BE2C (cell line): ENCODE data around the gene BMPR1A.

Experiments
- DNase-seq: peaks from one replicate; pipeline ENCODE4 v3.0.0-alpha.2; 2020
- H3K27me3 ChIP-seq: fragments of 250-450 bp; sonication (Bioruptor Pico); 2 replicates; pipeline ENCODE4 v1.5.1; 2020; ENCODE audit warnings: mild to moderate bottlenecking
- H3K36me3 ChIP-seq: fragments of 250-450 bp; sonication (Bioruptor Pico); 2 replicates; pipeline ENCODE4 v1.5.1; 2020; ENCODE audit warnings: mild to moderate bottlenecking
- H3K4me1 ChIP-seq: fragments of 250-450 bp; sonication (Bioruptor Pico); 2 replicates; pipeline ENCODE4 v1.5.1; 2020
- H3K4me3 ChIP-seq: 2 replicates; pipeline ENCODE4 v1.5.1; 2011; ENCODE audit warnings: low read depth, low read length
- H3K9me3 ChIP-seq: fragments of 250-450 bp; sonication (Bioruptor Pico); 2 replicates; pipeline ENCODE4 v1.5.1; 2020
- TF ChIP-seq, protein P1 (sequence below): IDR thresholded peaks from 2 replicates; pipeline ENCODE4 v1.5.1; 2012; ENCODE audit warnings: mild to moderate bottlenecking, low read depth, low read length

BMPR1A gene

DNA sequence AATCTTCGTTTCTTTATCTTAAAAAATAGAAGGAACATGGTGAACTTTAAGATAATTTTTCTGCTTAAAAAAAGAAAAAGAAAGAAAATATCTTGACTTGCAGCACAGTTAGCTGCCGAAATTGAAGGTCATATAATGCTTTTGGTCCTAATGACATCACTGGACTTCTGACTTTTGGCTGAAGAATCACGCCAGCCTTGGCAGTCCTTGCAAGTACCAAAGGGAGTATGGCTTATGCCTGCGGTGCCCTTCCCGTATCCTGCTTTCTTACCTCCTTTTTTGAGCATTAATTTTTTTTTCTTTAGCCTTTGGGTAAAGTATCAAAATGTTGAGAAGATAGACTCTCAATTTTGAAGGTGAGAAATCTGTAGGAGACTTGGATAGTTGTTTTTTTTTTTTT lies 7.0 kb downstream of the BMPR1A start:
- no peak overlapping the region for H3K4me3 ChIP-seq
- H3K4me1 ChIP-seq, result no peaks in the 10 kb centered on the region
- DNase-seq, result no peak
- TF ChIP-seq, protein P1, sequence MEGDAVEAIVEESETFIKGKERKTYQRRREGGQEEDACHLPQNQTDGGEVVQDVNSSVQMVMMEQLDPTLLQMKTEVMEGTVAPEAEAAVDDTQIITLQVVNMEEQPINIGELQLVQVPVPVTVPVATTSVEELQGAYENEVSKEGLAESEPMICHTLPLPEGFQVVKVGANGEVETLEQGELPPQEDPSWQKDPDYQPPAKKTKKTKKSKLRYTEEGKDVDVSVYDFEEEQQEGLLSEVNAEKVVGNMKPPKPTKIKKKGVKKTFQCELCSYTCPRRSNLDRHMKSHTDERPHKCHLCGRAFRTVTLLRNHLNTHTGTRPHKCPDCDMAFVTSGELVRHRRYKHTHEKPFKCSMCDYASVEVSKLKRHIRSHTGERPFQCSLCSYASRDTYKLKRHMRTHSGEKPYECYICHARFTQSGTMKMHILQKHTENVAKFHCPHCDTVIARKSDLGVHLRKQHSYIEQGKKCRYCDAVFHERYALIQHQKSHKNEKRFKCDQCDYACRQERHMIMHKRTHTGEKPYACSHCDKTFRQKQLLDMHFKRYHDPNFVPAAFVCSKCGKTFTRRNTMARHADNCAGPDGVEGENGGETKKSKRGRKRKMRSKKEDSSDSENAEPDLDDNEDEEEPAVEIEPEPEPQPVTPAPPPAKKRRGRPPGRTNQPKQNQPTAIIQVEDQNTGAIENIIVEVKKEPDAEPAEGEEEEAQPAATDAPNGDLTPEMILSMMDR, result no peak
- no peaks in the 10 kb centered on the region for H3K9me3 ChIP-seq
- H3K27me3 ChIP-seq, result no peaks in the 10 kb centered on the region
- peaks cover 2% of the 10 kb centered on the region; the same call in 1 of the 2 replicates for H3K36me3 ChIP-seq

DNA sequence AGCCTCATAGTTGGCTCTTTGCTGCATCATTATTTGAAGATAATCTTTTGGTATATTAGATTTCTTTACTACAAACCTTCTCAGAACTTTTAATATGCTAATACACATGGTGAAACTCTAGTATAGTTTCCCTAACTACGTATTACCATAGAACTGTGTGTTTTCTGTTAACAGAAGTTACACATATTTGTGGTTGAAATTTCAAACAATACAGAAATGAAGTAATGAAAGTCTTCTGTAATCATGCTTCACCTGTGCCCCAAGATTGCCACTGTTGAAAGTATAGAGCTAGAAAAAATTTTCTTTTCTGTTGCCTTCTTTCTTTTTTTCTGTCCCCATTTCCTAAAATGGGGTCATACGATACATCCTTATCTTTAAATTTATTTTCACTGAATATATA lies 9.1 kb downstream of the BMPR1A start:
- Histone ChIP-seq H3K36me3 (peaks cover 1% of the 10 kb centered on the region; the same call in 1 of the 2 replicates), H3K27me3 (no peaks in the 10 kb centered on the region), H3K9me3 (no peaks in the 10 kb centered on the region), H3K4me1 (peaks cover 3% of the 10 kb centered on the region; the same call in 1 of the 2 replicates), H3K4me3 (no peak overlapping the region)
- TF ChIP-seq, protein P1, result no peak
- DNase-seq, result no peak

DNA sequence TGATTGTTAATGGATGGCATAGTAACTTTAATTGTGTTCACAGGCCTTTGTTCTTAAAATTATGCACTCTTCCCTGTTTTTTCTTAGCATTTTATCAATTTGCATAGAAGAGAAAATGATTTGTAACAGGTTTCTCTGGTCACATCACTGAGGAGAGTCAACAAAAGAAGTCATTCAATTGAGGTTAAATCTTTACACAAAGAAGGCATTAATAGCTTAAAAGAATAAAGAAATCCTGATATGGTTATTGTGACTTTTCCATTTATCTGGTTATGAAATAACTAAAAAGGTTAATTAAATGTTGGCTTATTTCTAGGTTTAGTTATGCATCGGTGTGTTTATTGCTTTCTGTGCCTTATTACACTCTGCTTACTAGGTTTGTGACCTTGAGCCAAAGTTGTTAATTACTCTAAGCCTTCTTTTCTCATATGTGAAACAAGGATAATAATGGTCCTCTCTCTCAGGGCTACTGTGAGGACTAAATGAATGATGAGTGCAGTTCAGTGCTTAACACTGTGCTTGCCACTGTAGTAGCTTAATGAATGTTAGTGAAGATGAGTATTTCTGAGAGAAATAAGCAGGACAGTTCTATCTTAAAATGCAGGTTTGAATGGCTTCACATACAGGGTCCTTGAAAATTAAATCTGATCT lies 12.1 kb downstream of the BMPR1A start:
- H3K4me3 ChIP-seq, result no peak overlapping the region

DNA sequence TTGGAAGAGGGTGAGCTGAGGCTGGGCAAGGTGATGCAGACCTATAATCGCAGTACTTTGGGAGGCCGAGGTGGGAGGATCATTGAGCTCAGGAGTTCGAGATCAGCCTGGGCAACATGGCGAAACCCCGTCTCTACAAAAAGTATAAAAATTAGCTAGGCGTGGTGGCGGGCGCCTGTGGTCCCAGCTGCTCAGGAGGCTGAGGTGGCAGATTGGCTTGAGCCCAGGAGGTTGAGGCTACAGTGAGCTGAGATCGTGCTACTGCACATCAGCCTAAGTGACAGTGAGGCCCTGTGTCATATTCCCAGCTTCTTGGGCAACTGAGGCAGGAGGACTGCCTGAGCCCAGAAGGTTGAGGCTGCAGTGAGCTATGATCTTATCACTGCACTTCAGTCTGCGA lies 13.6 kb downstream of the BMPR1A start:
- H3K4me1 ChIP-seq, result peaks cover 8% of the 10 kb centered on the region
- no peak overlapping the region for H3K4me3 ChIP-seq
- no peaks in the 10 kb centered on the region for H3K9me3 ChIP-seq
- no peaks in the 10 kb centered on the region for H3K36me3 ChIP-seq
- H3K27me3 ChIP-seq, result no peaks in the 10 kb centered on the region
- DNase-seq, result no peak
- TF ChIP-seq, protein P1, result no peak

More for the DNA sequence above, 12.1 kb downstream of the BMPR1A start:
- TF ChIP-seq, protein P1, result no peak
- H3K27me3 ChIP-seq, result no peaks in the 10 kb centered on the region
- no peak for DNase-seq
- peaks cover 3% of the 10 kb centered on the region; the same call in 1 of the 2 replicates for H3K4me1 ChIP-seq
- H3K9me3 ChIP-seq, result no peaks in the 10 kb centered on the region
- H3K36me3 ChIP-seq, result no peaks in the 10 kb centered on the region

DNA sequence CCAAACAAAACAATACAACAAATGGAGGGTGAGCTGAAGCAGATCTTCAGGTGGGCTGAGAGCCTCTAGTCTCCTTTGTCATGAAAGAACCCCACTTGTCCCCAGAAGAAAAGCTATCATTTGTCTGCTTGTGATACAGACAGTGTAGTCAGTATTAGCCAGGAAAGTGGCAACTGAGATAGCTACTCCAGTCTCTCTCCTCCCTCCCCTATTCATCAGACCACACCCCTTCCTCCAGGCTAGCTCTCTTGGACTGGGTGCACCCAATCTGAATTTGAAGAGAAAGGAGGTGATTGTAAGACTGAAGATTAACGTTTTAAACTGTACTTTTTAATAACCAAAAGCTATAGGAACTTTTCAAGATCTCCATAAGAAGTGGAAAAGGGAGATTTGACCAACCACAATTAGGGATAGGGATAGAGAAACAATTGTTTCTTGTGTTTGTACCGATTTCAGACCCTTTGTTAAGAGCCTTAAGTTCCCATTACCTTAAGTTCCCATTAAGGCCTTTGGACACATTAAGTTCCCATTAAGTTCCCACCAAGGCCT lies 14.1 kb downstream of the BMPR1A start:
- no peaks in the 10 kb centered on the region for H3K27me3 ChIP-seq
- no peaks in the 10 kb centered on the region for H3K9me3 ChIP-seq
- no peak overlapping the region for H3K4me3 ChIP-seq
- no peak for DNase-seq
- TF ChIP-seq, protein P1, result no peak
- no peaks in the 10 kb centered on the region for H3K36me3 ChIP-seq
- peaks cover 8% of the 10 kb centered on the region for H3K4me1 ChIP-seq

DNA sequence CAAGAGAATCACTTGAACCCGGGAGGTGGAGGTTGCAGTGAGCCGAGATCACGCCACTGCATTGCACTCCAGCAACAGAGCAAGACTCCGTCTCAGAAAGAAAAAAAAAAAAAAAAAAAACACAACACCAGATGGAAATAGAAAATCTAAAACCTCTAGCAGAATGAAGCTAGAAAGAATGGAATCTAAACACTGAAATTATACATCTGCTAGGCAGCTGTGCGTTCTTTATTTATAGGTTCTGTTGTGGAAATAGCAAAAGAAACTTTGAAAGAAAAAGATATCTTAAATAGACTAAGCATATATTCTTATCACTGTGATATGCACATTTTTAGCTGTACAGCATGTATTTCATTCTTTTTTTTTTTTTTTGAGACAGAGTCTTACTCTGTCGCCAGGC lies 17.1 kb downstream of the BMPR1A start:
- H3K4me3 ChIP-seq, result no peak overlapping the region
- no peaks in the 10 kb centered on the region for H3K9me3 ChIP-seq
- DNase-seq, result no peak
- no peaks in the 10 kb centered on the region for H3K36me3 ChIP-seq
- no peaks in the 10 kb centered on the region for H3K27me3 ChIP-seq
- peaks cover 14% of the 10 kb centered on the region for H3K4me1 ChIP-seq
- TF ChIP-seq, protein P1, result no peak
